GM19043 (cell line): ENCODE data around the gene MCF2L.
"Not testable (repeated sequence)": the region's sequence is repeated elsewhere in the genome, so short reads cannot be mapped to it uniquely, and the experiment has no call there.

Source experiments
- ATAC-seq: cut with Tn5 transposase; IDR thresholded peaks from one replicate; pipeline ENCODE4 v1.9.1; 2021; ENCODE audit warnings: low read depth; ENCODE audit not compliant: unreplicated experiment

The MCF2L gene

GRCh38 chr13:113089693-113090414 lies 120.8 kb downstream of the MCF2L start:
- no peak for ATAC-seq

- no peak for ATAC-seq
These were observed 121.4 kb downstream of the MCF2L start for GRCh38 chr13:113090415-113090770.

- no peak for ATAC-seq
These were observed 121.8 kb downstream of the MCF2L start for GRCh38 chr13:113090806-113091205.

GRCh38 chr13:113091211-113091771 lies 122.3 kb downstream of the MCF2L start:
- no peak for ATAC-seq

- ATAC-seq = no peak
These were observed 123.1 kb downstream of the MCF2L start for GRCh38 chr13:113091891-113092775.

- no peak for ATAC-seq
These were observed 124.0 kb downstream of the MCF2L start for GRCh38 chr13:113092776-113093579.

GRCh38 chr13:113093580-113094409 lies 124.8 kb downstream of the MCF2L start:
- ATAC-seq = no peak

GRCh38 chr13:113094410-113094800 lies 125.4 kb downstream of the MCF2L start:
- ATAC-seq = no peak

GRCh38 chr13:113095146-113096051 lies 126.4 kb downstream of the MCF2L start:
- no peak for ATAC-seq

GRCh38 chr13:113096052-113096744 lies 127.2 kb downstream of the MCF2L start:
- no peak for ATAC-seq

GRCh38 chr13:113096745-113097305 lies 127.8 kb downstream of the MCF2L start:
- ATAC-seq = no peak

GRCh38 chr13:113097651-113098050 lies 128.6 kb downstream of the MCF2L start:
- no peak for ATAC-seq

- no peak for ATAC-seq
These were observed 129.2 kb downstream of the MCF2L start for GRCh38 chr13:113098162-113098732.

- ATAC-seq = no peak
These were observed 130.1 kb downstream of the MCF2L start for GRCh38 chr13:113099142-113099541.

GRCh38 chr13:113102302-113102701 lies 133.3 kb downstream of the MCF2L start:
- ATAC-seq = not testable (repeated sequence)

- no peak for ATAC-seq
These were observed 133.7 kb downstream of the MCF2L start for GRCh38 chr13:113102727-113103126.

- ATAC-seq = no peak
These were observed 134.6 kb downstream of the MCF2L start for GRCh38 chr13:113103646-113104045.
